HG03064 (cell line): ENCODE results near the gene DENND1A.
"Not testable (repeated sequence)": the region's sequence is repeated elsewhere in the genome, so short reads cannot be mapped to it uniquely, and the experiment has no call there.

Experiments used
- ATAC-seq: cut with Tn5 transposase; IDR thresholded peaks from one replicate; pipeline ENCODE4 v1.9.1; 2021; ENCODE audit warnings: low read depth; ENCODE audit not compliant: unreplicated experiment

The DENND1A gene, protein sequence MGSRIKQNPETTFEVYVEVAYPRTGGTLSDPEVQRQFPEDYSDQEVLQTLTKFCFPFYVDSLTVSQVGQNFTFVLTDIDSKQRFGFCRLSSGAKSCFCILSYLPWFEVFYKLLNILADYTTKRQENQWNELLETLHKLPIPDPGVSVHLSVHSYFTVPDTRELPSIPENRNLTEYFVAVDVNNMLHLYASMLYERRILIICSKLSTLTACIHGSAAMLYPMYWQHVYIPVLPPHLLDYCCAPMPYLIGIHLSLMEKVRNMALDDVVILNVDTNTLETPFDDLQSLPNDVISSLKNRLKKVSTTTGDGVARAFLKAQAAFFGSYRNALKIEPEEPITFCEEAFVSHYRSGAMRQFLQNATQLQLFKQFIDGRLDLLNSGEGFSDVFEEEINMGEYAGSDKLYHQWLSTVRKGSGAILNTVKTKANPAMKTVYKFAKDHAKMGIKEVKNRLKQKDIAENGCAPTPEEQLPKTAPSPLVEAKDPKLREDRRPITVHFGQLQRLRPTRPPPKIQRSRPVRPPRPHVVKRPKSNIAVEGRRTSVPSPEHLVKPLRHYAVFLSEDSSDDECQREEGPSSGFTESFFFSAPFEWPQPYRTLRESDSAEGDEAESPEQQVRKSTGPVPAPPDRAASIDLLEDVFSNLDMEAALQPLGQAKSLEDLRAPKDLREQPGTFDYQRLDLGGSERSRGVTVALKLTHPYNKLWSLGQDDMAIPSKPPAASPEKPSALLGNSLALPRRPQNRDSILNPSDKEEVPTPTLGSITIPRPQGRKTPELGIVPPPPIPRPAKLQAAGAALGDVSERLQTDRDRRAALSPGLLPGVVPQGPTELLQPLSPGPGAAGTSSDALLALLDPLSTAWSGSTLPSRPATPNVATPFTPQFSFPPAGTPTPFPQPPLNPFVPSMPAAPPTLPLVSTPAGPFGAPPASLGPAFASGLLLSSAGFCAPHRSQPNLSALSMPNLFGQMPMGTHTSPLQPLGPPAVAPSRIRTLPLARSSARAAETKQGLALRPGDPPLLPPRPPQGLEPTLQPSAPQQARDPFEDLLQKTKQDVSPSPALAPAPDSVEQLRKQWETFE

GRCh38 chr9:123929870-123930831, at the start of gene DENND1A:
Gene DENND1A, minus strand, starts transcription at chr9:123930126. Its CDS starts 221 bp downstream, at chr9:123929905.
- ATAC-seq = peak; percentile 61

DNA sequence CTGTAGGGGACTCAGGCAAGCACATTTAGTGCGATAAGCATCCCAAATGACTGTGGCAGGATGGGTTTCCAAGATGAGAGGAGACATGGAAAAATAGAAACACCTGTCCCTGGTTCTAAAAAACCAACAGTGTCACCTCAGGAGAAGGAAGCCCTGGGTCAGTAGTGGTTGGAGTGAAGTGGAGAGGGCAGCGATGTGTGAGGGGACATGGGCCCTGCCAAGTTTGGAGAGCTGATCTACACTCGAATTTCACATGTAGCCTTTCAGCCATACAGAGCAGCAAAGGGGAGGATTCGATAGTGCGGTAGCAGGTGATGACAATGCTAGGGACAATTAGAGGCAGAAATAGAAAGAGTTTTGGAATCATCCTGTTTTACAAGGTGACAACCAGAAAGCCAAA, 49.1 kb upstream of the DENND1A start:
- ATAC-seq = no peak

- ATAC-seq = not testable (repeated sequence)
Measured at GRCh38 chr9:123976579-123976978, 46.7 kb upstream of the DENND1A start.

DNA sequence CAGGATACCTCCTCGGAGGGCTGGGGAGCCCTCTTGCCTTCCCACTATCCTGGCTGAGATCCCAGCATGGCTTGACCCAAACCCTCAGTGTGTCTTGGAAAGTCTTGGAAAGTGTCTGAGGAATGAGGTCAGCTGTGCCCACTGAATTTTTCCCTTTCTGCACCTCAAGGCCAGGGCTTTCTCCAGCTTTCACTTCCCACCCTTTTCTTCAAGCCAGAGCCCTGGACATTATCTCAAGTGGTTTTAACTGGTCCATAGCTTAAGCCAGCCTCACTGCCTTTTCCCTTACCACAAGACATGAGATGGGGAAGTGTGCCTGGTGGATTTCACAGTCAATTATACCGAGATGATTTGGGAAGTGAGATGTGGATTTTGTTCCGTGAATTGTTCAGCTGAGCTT, 45.9 kb upstream of the DENND1A start:
- no peak for ATAC-seq

DNA sequence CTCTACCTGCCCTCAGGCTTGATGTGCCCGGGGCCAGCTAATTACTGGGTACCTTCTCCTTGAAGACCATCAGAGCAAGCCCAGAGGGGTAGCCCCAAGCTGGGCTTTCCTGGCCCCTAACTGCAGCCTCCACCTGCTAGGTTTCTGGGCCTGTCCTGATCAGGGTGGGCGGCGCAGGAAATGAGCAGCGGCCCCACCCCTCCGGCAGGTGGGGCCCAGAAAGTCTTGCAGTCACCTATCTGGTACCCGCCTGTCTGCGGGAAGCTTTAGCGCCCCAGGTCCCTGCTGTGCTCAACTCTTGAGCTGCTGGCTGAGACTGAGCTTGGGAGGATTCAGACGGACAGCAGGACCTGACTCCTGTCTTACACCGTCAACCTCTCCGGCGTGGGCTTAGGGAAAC, 44.5 kb upstream of the DENND1A start:
- ATAC-seq = no peak

DNA sequence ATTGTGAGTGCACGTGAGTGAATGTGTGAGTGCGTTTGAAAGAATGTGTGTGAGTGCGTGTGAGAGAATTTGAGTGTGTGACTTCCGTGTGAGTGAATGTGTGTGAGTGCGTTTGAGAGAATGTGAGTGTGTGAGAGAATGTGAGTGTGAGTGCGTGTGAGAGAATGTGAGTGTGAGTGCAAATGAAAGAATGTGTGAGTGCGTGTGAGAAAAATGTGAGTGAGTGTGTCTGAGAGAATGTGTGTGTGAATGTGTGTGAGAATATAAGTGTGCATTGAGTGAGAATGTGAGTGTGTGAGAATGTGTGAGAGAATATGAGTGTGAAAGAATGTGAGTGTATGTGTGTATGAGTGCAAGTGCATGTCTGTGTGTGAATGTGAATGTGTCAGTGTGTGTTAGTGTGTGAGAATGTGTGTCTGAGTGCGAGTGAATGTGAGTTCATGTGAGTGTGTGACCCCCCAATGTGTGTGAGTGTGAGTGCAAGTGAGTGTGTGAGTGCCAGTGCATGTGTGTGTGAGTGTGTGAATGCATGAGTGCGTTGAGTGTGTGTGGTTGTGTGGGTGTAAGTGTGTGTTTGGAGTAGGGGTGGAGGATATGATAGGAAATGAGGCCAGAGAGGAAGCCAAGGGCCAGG, 43.8 kb upstream of the DENND1A start:
- no peak for ATAC-seq

- ATAC-seq = no peak
Measured at GRCh38 chr9:123972618-123973017, 42.7 kb upstream of the DENND1A start.

- no peak for ATAC-seq
Measured at GRCh38 chr9:123967323-123967722, 37.4 kb upstream of the DENND1A start.

GRCh38 chr9:123965801-123966686, 36.1 kb upstream of the DENND1A start:
- no peak for ATAC-seq

GRCh38 chr9:123964761-123965160, 34.8 kb upstream of the DENND1A start:
- no peak for ATAC-seq

DNA sequence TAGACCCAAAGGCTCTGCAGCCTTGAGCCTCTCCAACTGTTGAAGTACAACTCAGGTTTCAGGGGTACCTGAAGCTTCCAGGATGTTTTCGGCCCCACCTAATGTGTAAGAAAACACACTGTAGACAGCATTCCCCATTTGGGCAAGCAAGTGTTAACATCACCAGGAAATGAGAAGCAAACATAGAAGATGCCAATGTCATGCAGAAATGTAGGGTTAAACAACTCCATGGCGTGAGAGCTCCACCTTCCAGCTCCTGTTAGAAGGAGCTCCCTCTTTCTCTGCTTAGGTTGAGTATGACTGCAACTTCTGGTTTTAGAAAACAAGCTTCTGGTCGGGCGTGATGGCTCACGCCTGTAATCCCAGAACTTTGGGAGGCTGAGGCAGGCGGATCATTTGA, 31.0 kb upstream of the DENND1A start:
- ATAC-seq = no peak

DNA sequence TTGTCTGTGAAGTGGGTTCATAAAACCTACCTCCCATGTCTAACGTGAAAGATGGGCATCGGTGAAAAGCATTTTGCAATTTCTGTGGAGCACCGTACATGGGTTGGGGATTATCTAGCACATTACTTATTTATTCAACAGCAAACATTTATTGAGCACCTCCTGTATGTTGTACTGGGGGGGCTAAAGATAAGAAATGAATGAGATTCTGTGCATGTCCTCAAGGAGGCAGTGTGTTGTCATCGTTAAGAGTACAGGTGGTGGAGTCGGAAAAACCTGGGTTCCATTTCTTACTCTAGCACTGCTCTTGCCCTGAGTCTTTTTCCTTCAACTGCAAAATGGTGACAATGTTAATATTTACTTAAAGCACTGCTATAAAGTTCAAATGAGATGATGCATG, 30.4 kb upstream of the DENND1A start:
- ATAC-seq = no peak

- no peak for ATAC-seq
Measured at GRCh38 chr9:123959787-123960186, 29.9 kb upstream of the DENND1A start.

DNA sequence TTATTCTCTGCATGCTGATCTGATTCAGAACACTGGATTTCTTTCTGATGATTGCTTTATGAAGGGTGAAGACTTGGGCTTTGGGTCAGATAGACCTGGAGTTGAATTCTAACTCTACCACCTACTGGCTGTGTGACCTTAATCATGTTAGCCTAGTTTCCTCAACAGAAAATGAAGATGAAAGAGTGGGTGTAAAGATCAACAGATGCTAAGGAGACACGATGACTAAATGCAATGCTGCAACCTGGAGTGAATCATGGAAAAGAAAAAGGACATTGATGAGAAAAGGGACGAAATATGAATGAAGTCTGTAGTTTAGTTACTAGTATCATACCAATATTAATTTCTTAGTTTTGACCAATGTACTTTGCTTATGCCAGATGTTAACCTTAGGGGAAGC, 27.8 kb upstream of the DENND1A start:
- ATAC-seq = no peak

- ATAC-seq = no peak
Measured at GRCh38 chr9:123957168-123957721, 27.3 kb upstream of the DENND1A start.

DNA sequence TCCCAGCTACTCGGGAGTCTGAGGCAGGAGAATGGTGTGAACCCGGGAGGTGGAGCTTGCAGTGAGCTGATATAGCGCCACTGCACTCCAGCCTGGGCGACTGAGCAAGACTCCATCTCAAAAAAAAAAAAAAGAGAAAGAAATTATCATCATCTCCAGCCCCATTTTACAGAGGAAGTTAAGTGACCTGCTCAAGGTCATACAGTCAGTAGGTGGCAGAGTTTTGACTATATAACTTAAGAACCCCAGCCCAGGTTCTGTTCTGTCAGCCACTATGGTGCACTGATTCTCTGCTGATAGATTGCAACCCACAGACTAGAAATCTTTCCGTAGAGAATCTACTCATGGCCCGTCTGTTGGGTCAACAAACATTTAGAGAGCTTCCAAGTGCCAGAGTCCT, 25.7 kb upstream of the DENND1A start:
- no peak for ATAC-seq

DNA sequence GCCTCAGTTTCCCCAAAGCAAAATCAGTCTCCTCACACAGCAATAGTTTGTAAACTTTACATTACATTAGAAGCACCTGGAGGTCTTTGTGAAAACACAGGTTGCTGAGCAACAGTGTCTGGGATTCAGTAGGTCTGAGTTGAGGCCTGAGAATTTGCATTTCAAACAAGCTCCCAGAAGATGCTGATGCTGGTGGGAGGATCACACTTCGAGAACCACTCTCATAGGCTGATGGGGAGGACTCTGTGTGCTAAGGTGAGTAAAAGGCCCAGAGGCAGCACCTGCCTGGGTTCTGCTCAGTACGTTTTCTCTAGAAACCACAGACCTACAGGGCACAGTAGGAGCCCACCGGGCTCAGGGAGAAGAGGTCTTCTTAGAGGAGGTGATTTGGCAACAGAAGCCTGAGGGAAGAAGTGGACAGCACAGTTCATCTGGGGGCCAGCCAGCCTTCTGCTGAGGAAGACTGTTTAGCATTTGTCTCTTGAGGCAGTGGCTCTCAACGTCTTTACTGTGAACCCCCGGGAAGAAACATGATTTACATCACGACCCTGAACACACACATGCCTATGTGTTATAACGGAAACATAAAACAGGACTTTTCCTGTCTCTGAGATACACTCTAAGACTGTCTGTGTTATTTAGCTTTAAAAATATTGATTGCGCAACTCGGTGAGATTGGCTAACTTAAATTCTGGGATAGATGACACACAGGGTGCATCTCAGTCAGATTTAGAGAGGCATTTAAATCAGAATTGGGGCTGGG, 24.8 kb upstream of the DENND1A start:
- ATAC-seq = no peak
